Fibroblast of pulmonary artery (primary cell): ENCODE data around the gene OSBPL6.

Experiments used
- DNase-seq: peaks from one replicate; pipeline ENCODE4 v3.0.0-alpha.2; 2010; ENCODE audit warnings: low read depth
- H3K4me3 ChIP-seq: replicated peaks from 2 replicates; pipeline ENCODE4 v1.5.1; 2011; ENCODE audit warnings: low read depth, mild to moderate bottlenecking, control low read depth, low read length, moderate library complexity
- TF ChIP-seq, protein P1 (sequence below): IDR thresholded peaks from 2 replicates; pipeline ENCODE4 v1.5.1; 2011; ENCODE audit warnings: mild to moderate bottlenecking, control low read depth, low read length, inconsistent platforms; ENCODE audit errors: missing control alignments

OSBPL6 gene

DNA sequence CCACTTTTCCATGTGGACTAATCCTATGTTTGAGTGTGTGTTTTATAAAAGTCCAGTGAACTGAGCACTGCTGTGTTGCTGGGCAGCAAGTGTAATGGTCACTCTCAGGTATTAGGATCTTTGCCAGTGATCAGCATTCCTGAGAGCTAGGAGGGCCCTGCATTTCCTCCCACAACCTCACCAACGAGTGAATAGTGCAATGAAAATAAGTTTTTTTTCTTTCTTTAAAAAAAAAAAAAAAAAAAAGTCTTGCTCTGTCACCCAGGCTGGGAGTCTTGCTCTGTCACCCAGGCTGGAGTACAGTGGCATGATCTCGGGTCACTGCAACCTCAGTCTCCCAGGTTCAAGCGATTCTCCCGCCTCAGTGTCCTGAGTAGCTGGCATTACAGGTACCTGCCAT, 6.5 kb upstream of the OSBPL6 start:
- H3K4me3 ChIP-seq, result no peak overlapping the region
- TF ChIP-seq, protein P1, sequence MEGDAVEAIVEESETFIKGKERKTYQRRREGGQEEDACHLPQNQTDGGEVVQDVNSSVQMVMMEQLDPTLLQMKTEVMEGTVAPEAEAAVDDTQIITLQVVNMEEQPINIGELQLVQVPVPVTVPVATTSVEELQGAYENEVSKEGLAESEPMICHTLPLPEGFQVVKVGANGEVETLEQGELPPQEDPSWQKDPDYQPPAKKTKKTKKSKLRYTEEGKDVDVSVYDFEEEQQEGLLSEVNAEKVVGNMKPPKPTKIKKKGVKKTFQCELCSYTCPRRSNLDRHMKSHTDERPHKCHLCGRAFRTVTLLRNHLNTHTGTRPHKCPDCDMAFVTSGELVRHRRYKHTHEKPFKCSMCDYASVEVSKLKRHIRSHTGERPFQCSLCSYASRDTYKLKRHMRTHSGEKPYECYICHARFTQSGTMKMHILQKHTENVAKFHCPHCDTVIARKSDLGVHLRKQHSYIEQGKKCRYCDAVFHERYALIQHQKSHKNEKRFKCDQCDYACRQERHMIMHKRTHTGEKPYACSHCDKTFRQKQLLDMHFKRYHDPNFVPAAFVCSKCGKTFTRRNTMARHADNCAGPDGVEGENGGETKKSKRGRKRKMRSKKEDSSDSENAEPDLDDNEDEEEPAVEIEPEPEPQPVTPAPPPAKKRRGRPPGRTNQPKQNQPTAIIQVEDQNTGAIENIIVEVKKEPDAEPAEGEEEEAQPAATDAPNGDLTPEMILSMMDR, result no peak
- no peak for DNase-seq

DNA sequence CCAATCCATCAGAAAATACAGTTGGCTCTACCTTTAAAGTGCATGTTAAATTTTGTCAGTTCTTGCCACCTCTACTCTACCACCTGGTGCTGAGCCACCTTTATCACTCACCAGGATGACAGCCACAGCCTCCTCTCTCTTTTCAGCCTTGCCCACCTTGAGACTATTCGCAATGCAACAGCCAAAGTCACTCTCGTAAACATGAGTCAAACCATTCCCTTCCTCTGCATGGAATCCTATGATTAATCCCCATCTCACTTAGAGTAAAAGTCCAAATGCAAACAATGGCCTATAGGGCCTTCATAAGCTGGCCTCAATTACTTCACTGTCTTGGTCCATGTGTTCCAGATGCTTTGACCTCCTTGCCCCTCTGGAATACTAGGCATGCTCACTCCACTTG, 5.8 kb upstream of the OSBPL6 start:
- DNase-seq, result no peak
- TF ChIP-seq, protein P1, result no peak
- no peak overlapping the region for H3K4me3 ChIP-seq

DNA sequence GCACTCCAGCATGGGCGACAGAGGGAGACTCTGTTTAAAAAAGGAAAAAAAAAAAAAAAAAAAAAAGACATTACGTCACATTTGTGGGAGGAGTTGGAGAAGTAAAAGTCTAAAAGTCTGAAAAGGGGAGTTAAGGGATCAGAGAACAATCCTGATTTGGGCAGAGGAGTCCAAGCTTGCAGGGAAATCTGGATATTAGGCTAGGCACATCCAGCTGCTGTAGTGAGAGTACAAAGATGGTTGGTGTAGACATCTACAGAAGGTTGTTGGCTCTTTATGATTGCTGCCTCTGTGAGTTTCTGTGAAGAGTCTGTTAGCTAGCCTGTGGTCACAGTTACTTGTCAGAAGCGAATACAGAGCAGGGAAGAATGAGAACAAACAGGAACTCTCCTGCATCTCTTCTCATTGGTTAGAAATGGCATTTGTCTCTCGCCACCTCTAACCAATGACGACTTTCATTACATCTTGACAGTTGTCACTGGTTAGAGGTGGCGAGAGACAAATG, 3.3 kb upstream of the OSBPL6 start:
- DNase-seq, result peak; percentile 19
- H3K4me3 ChIP-seq, result no peak overlapping the region

DNA sequence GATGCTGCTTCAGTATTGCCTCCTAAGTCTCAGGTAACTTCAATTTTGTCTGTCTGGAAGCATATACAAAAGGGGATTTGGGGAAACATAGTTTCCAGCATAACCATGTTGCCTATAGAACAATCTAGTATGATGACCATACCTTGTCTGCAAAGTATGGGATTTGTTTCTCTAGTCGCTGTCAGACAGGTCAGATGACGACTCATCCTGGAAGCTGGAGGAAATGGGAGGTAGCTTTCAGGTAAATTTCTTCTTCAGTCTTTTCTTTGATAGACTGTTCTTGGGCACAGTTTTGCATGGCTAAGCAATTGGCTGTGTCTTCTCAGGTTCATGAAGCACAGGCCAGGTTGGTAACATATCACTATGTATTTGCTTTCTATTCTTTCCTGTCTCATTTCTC, 2.8 kb upstream of the OSBPL6 start:
- TF ChIP-seq, protein P1, result no peak
- DNase-seq, result no peak
- no peak overlapping the region for H3K4me3 ChIP-seq

More for the DNA sequence above, 3.3 kb upstream of the OSBPL6 start:
- TF ChIP-seq, protein P1, result no peak

DNA sequence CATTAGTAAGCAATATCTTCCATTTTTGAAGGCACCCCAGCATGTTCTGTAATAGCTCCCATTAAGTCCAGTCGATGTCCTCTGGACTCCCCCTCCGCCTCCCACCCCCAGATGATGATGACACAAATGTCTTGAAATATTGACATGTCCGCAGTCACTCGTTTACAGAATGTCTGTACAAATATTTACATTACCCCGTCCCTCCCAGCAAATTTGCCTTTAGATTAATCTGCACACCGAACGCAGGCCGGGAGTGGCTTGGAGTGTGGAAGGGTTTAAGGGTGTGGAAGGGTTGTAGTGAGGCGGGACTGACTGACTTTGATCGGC, 853 bp upstream of the OSBPL6 start:
- peak overlapping the region; percentile 80 for H3K4me3 ChIP-seq
- no peak for DNase-seq

DNA sequence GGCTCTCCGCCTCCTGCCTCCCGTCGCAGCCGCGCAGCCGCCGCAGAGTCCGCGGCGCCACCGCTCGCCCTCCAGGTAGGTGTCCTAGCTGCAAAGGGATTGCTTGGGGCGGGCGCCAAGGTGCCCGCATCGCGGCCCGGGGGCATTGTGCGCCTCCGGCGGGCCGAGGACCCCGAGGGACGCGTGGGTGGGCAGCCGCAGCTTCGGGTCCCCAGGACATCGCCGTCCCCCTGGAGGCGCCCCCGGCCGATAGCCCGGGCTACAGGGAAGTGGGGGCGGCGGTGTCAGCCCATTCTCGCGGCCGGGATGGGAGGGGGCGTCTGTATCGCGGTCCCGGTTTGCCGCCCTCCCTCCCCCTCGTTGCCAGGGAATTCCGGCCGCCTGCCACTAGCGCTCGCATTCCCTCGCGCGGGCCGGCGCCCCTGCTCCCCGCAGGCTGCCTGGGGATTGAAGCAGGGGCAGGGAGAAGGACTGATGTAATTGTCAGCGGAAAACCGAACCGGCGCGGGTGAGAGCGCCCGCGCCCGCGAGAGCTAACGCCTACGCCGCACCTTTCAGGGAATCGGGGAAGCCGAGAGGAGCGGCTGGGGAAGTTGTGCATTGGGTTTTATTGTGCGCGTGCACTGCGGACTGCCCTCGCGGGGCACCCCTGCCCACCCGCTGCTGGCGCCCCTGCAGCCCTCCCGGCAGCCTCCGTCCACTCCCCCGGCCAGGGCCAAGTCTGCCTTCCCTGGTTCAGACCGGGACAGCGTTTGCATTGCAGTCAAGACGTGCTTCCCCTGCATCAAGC, 483 bp downstream of the OSBPL6 start:
- H3K4me3 ChIP-seq, result peak overlapping the region; percentile 80
- DNase-seq, result peak; percentile 66
- TF ChIP-seq, protein P1, result no peak

More for the DNA sequence above, 853 bp upstream of the OSBPL6 start:
- TF ChIP-seq, protein P1, result no peak
